HG02763 (cell line): ENCODE data around the gene ATP12A.

Source experiments
- ATAC-seq: cut with Tn5 transposase; IDR thresholded peaks from one replicate; pipeline ENCODE4 v1.9.1; 2021; ENCODE audit warnings: mild to moderate bottlenecking, moderate library complexity; ENCODE audit not compliant: unreplicated experiment

ATP12A gene

GRCh38 chr13:24662195-24663088 lies 17.8 kb upstream of the ATP12A start:
- ATAC-seq, result no peak

- no peak for ATAC-seq
Observed at GRCh38 chr13:24663089-24663395, 17.2 kb upstream of the ATP12A start.

DNA sequence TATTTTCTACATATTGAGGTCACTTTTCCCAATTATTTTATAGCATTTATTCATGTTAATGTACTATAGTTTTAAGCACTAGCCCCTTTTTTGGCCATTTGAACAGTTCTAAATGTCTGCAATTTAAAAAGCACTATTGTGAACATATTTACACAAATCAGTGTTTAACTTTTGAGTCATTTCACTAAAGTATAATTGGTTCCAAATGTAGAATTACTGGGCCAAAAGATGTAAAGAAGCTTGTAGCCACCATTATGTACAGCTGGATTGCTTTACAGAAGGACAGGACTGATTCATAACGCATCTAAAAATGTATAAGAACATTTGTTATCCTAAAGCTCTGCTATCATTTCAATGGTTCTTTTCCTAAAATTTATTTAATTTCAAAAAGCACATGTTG lies 16.6 kb upstream of the ATP12A start:
- ATAC-seq, result no peak

- ATAC-seq, result no peak
Observed at GRCh38 chr13:24664726-24665409, 15.3 kb upstream of the ATP12A start.

DNA sequence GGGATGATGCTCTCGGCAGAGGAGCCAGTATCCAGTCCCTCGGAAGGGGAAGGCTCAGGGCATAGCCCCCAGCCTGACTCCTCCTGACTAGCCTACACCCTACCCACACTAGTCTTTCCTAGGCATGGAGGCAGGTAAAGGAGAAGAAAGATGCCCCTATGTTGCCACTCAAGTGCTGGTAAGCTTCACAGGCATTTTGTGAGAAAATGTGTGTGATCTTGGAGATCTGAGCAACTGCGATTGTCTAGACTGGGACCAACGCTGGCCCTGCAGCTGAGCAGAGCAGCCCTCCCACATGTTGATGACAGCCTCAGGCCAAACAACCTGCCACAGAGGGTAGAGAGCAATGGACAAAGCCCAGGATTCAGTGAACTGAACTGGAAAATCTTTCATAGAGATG lies 11.7 kb upstream of the ATP12A start:
- no peak for ATAC-seq

- no peak for ATAC-seq
Observed at GRCh38 chr13:24668955-24669582, 11.1 kb upstream of the ATP12A start.

GRCh38 chr13:24670174-24670573 lies 10.0 kb upstream of the ATP12A start:
- no peak for ATAC-seq

- no peak for ATAC-seq
Observed at GRCh38 chr13:24670961-24671381, 9.2 kb upstream of the ATP12A start.

- no peak for ATAC-seq
Observed at GRCh38 chr13:24671386-24672113, 8.7 kb upstream of the ATP12A start.

DNA sequence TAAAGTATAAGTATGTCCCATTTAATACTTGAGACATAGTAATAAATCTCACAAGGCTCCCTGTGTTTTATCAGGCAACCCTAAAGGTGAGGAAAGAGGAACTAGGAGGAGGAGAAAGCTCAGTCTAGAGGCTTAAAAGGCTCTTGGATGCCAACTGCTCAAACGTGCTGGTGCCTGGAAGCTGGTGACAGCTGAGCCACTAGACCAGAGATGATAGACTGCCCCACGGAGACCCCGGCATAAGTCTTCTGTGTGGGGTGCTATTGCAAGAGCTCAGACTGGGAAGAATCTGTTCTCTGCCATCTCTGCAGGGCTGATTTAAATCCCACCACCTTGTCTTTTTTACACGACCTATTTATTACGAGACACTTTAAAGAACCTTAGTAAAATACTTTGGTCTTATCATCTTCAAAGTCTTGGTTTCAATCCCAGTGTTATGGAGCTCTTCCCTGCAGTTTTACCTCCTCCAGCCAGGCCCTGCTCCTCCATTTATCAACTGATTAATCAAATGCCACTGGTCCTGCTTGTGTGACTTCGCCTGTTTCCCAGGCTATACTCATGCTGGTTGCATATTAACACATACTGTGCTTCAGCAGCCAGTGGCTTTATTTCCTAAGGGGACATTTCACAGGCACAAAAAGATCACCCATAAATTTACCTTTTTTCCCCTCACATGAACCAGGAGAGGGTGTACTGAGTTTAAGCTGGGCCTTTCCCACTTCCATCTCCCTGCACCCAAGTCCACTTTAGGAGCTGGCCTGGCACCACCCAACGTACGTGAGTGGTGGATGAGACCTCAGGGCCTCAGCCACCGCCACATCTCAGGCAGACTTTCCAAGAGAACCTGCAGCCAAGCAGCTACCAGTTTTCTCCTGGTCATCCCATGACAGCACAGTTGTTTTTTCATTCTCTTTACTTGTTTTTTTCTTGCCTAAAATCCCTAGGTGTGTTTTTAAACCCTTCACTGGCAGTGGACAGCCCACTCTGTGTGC lies 7.8 kb upstream of the ATP12A start:
- ATAC-seq, result no peak

GRCh38 chr13:24675806-24676570 lies 4.2 kb upstream of the ATP12A start:
- ATAC-seq, result no peak

GRCh38 chr13:24678151-24678550 lies 2.1 kb upstream of the ATP12A start:
- ATAC-seq, result no peak

- no peak for ATAC-seq
Observed at GRCh38 chr13:24679686-24680085, 522 bp upstream of the ATP12A start.

DNA sequence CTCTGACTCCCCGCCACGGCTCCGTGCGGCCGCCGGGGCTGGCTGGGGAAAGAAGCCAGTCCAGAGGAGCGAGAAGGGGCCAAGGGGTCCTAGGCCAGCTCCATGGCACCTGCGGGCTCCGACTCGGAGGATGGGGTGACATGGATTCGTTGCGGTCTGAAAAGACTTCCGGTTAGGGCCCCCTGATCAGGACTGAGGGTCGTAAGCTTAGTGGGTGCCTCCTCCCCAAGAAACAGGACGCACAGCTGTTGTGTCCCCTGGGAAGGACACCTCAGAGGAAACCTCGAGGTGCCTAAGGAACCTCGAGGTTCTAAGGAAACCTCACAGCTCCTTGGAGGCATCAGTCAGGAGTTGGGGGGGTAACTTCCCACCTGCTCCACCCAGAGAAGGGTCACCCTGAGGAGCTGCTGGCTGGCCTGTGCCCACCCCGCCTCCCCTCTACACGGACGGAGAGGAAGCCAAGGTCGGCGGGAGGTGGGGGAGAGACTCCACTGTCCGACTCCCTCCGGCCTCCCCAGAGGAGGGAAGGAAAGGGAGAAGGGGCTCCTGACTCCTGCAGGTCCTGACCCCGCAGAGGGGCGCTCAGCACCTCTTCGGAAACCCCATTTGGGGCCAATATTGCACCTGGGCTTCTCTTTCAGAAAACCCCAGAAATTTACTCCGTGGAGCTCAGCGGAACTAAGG lies 855 bp downstream of the ATP12A start:
- no peak for ATAC-seq

DNA sequence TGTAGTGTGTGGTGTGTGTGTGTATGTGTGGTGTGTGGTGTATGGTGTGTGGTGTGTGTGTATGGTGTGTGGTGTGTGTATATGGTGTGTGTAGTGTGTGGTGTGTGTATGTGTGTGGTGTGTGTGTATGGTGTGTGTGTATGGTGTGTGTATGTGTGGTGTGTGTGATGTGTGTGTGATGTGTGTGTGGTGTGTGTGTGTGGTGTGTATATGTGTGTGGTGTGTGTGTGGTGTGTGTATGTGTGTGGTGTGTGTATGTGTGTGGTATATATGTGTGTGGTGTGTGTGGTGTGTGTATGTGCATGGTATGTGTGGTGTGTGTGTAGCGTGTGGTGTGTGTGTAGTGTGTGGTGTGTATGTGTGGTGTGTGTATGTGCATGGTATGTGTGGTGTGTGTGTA lies 1.7 kb downstream of the ATP12A start:
- ATAC-seq, result no peak

GRCh38 chr13:24682353-24682752 lies 2.1 kb downstream of the ATP12A start:
- no peak for ATAC-seq

- no peak for ATAC-seq
Observed at GRCh38 chr13:24683351-24683750, 3.1 kb downstream of the ATP12A start.

- no peak for ATAC-seq
Observed at GRCh38 chr13:24683838-24684599, 3.8 kb downstream of the ATP12A start.
